ENCODE measurements around the gene RAD51C. TPM values are rescaled to one million over a fixed set of nuclear protein-coding genes. Genes with fewer than 3 reads are reported as not detected.

RAD51C gene
- total RNA-seq, 1 donor from 2014 or later, result 9.4 TPM

- Mint-ChIP-seq H3K27me3 (ENCODE audit: low read depth, unreplicated experiment) (no peaks in the 10 kb centered on the region), H3K36me3 (ENCODE audit: low read depth, unreplicated experiment) (no peaks in the 10 kb centered on the region), H3K4me1 (ENCODE audit: low read depth, unreplicated experiment) (peaks cover 1% of the 10 kb centered on the region), H3K4me3 (ENCODE audit: unreplicated experiment) (no peak overlapping the region), H3K9me3 (ENCODE audit: unreplicated experiment) (no peaks in the 10 kb centered on the region), H3K27ac (ENCODE audit: unreplicated experiment) (no peak overlapping the region)
- H3K4me2 ChIP-seq (ENCODE audit: low read length), result peak overlapping the region; percentile 96
- no peaks in the 10 kb centered on the region for H3K36me3 ChIP-seq (ENCODE audit: insufficient read depth, low read length)
- peaks cover 15% of the 10 kb centered on the region for H3K4me1 ChIP-seq (ENCODE audit: insufficient read depth, low read length)
- H3K27me3 ChIP-seq (ENCODE audit: insufficient read depth, low read length), result no peaks in the 10 kb centered on the region
- no peak overlapping the region for H3K9ac ChIP-seq (ENCODE audit: low read length)
- peaks cover 3% of the 10 kb centered on the region for H3K9me3 ChIP-seq (ENCODE audit: insufficient read depth, low read depth, low read length)
- TF ChIP-seq, protein P1, sequence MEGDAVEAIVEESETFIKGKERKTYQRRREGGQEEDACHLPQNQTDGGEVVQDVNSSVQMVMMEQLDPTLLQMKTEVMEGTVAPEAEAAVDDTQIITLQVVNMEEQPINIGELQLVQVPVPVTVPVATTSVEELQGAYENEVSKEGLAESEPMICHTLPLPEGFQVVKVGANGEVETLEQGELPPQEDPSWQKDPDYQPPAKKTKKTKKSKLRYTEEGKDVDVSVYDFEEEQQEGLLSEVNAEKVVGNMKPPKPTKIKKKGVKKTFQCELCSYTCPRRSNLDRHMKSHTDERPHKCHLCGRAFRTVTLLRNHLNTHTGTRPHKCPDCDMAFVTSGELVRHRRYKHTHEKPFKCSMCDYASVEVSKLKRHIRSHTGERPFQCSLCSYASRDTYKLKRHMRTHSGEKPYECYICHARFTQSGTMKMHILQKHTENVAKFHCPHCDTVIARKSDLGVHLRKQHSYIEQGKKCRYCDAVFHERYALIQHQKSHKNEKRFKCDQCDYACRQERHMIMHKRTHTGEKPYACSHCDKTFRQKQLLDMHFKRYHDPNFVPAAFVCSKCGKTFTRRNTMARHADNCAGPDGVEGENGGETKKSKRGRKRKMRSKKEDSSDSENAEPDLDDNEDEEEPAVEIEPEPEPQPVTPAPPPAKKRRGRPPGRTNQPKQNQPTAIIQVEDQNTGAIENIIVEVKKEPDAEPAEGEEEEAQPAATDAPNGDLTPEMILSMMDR (IDR thresholded peaks at IDR 0.05; ENCODE audit: insufficient read depth, low read depth, low read length), result no peak
- no peak for TF ChIP-seq EZH2 (IDR thresholded peaks at IDR 0.05; ENCODE audit: insufficient read depth, low read length)
- H2AFZ ChIP-seq (ENCODE audit: low read depth, low read length), result no peak overlapping the region
- H3K27ac ChIP-seq (ENCODE audit: low read depth, low read length), result no peak overlapping the region
- no peaks in the 10 kb centered on the region for H4K20me1 ChIP-seq (ENCODE audit: insufficient read depth, low read length)
- H3K79me2 ChIP-seq (ENCODE audit: insufficient read depth, low read length), result peaks cover 16% of the 10 kb centered on the region
- FAIRE-seq (no peak), DNase-seq (ENCODE audit: low read depth) (no peak)
- H3K4me3 ChIP-seq (ENCODE audit: insufficient read depth, low read depth, low read length), result no peak overlapping the region
Observed at GRCh38 chr17:58694302-58694701, 1.9 kb downstream of the RAD51C start.

DNA sequence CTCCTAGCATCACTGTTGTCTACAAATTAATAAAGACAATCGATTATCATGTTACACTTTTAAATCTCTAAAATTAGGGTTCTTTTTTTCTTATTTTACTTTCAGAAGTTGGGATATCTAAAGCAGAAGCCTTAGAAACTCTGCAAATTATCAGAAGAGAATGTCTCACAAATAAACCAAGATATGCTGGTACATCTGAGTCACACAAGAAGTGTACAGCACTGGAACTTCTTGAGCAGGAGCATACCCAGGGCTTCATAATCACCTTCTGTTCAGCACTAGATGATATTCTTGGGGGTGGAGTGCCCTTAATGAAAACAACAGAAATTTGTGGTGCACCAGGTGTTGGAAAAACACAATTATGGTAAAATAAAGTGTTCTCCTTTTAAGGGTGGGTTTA is 2.4 kb downstream of the RAD51C start:
- peaks cover 15% of the 10 kb centered on the region for H3K4me1 ChIP-seq (ENCODE audit: insufficient read depth, low read length)
- peaks cover 16% of the 10 kb centered on the region for H3K79me2 ChIP-seq (ENCODE audit: insufficient read depth, low read length)
- Mint-ChIP-seq H3K27me3 (ENCODE audit: low read depth, unreplicated experiment) (no peaks in the 10 kb centered on the region), H3K36me3 (ENCODE audit: low read depth, unreplicated experiment) (no peaks in the 10 kb centered on the region), H3K9me3 (ENCODE audit: unreplicated experiment) (no peaks in the 10 kb centered on the region), H3K4me3 (ENCODE audit: unreplicated experiment) (no peak overlapping the region), H3K27ac (ENCODE audit: unreplicated experiment) (no peak overlapping the region), H3K4me1 (ENCODE audit: low read depth, unreplicated experiment) (peaks cover 1% of the 10 kb centered on the region)
- no peak for TF ChIP-seq EZH2 (IDR thresholded peaks at IDR 0.05; ENCODE audit: insufficient read depth, low read length)
- TF ChIP-seq, protein P1 (IDR thresholded peaks at IDR 0.05; ENCODE audit: insufficient read depth, low read depth, low read length), result no peak
- H3K9ac ChIP-seq (ENCODE audit: low read length), result no peak overlapping the region
- no peak for DNase-seq (ENCODE audit: low read depth)
- H2AFZ ChIP-seq (ENCODE audit: low read depth, low read length), result no peak overlapping the region
- no peak overlapping the region for H3K27ac ChIP-seq (ENCODE audit: low read depth, low read length)
- H3K9me3 ChIP-seq (ENCODE audit: insufficient read depth, low read depth, low read length), result peaks cover 3% of the 10 kb centered on the region
- FAIRE-seq, result no peak
- H3K4me3 ChIP-seq (ENCODE audit: insufficient read depth, low read depth, low read length), result no peak overlapping the region
- no peaks in the 10 kb centered on the region for H3K36me3 ChIP-seq (ENCODE audit: insufficient read depth, low read length)
- H4K20me1 ChIP-seq (ENCODE audit: insufficient read depth, low read length), result no peaks in the 10 kb centered on the region
- no peaks in the 10 kb centered on the region for H3K27me3 ChIP-seq (ENCODE audit: insufficient read depth, low read length)
- H3K4me2 ChIP-seq (ENCODE audit: low read length), result no peak overlapping the region

GRCh38 chr17:58699771-58700170 is 7.4 kb downstream of the RAD51C start:
- no peaks in the 10 kb centered on the region for H3K9me3 Mint-ChIP-seq (ENCODE audit: unreplicated experiment)
- H3K36me3 ChIP-seq (ENCODE audit: insufficient read depth, low read length), result no peaks in the 10 kb centered on the region
- H3K27ac ChIP-seq (ENCODE audit: low read depth, low read length), result no peak overlapping the region
- no peaks in the 10 kb centered on the region for H3K9me3 ChIP-seq (ENCODE audit: insufficient read depth, low read depth, low read length)
- TF ChIP-seq, protein P1 (IDR thresholded peaks at IDR 0.05; ENCODE audit: insufficient read depth, low read depth, low read length), result no peak
- no peak for TF ChIP-seq EZH2 (IDR thresholded peaks at IDR 0.05; ENCODE audit: insufficient read depth, low read length)
- no peak overlapping the region for H2AFZ ChIP-seq (ENCODE audit: low read depth, low read length)
- no peaks in the 10 kb centered on the region for H3K36me3 Mint-ChIP-seq (ENCODE audit: low read depth, unreplicated experiment)
- H3K27ac Mint-ChIP-seq (ENCODE audit: unreplicated experiment), result no peak overlapping the region
- no peak overlapping the region for H3K4me3 Mint-ChIP-seq (ENCODE audit: unreplicated experiment)
- H3K27me3 ChIP-seq (ENCODE audit: insufficient read depth, low read length), result no peaks in the 10 kb centered on the region
- FAIRE-seq (no peak), DNase-seq (ENCODE audit: low read depth) (no peak)
- peaks cover 4% of the 10 kb centered on the region for H3K4me1 Mint-ChIP-seq (ENCODE audit: low read depth, unreplicated experiment)
- H4K20me1 ChIP-seq (ENCODE audit: insufficient read depth, low read length), result no peaks in the 10 kb centered on the region
- no peak overlapping the region for H3K4me2 ChIP-seq (ENCODE audit: low read length)
- peaks cover 11% of the 10 kb centered on the region for H3K4me1 ChIP-seq (ENCODE audit: insufficient read depth, low read length)
- no peak overlapping the region for H3K4me3 ChIP-seq (ENCODE audit: insufficient read depth, low read depth, low read length)
- H3K9ac ChIP-seq (ENCODE audit: low read length), result no peak overlapping the region
- peaks cover 5% of the 10 kb centered on the region for H3K79me2 ChIP-seq (ENCODE audit: insufficient read depth, low read length)
- H3K27me3 Mint-ChIP-seq (ENCODE audit: low read depth, unreplicated experiment), result no peaks in the 10 kb centered on the region
